IMR-90 (cell line): ENCODE results near the gene GABRR1. TPM values are rescaled to one million over a fixed set of nuclear protein-coding genes. Genes with fewer than 3 reads are reported as not detected.

Experiments
- ATAC-seq: fragments of 200-7000 bp; cut with Tn5 transposase; 2 replicates; pipeline ENCODE4 v1.9.1; 2020; ENCODE audit warnings: low read depth, mild to moderate bottlenecking, moderate library complexity
- BruUV-seq: library from RNA; stranded (reverse); fragments of 400-500 nt; replicated peaks from 2 replicates; lab custom pipeline; 2021; lab: Mats Ljungman, UMichigan
- CTCF ChIA-PET: fragments of 300-600 bp; formaldehyde crosslinking; extraction: SDS; loops from one replicate; lab custom pipeline; 2021; ENCODE audit warnings: antibody characterized with exemption; lab: Yijun Ruan, JAX
- POLR2A ChIA-PET: fragments of 300-600 bp; sonication (Branson Sonifier 250); formaldehyde crosslinking; loops from one replicate; lab custom pipeline; 2022; ENCODE audit warnings: antibody characterized with exemption; ENCODE audit not compliant: unreplicated experiment; lab: Charles Lee
- DNase-seq: peaks from one replicate; pipeline ENCODE4 v3.0.0; 2013
- H2AFZ ChIP-seq: replicated peaks from 2 replicates; pipeline ENCODE3; 2013; ENCODE audit warnings: low read length, mild to moderate bottlenecking; ENCODE audit not compliant: poor library complexity
- H2AK5ac ChIP-seq: 2 replicates; pipeline ENCODE4 v1.6.1; 2013; ENCODE audit warnings: low read depth, low read length, inconsistent platforms
- H2AK9ac ChIP-seq: replicated peaks from 2 replicates; pipeline ENCODE3; 2013; ENCODE audit warnings: mild to moderate bottlenecking, low read depth, low read length, moderate library complexity; ENCODE audit not compliant: poor library complexity
- H2BK120ac ChIP-seq: 2 replicates; pipeline ENCODE4 v1.6.1; 2013; ENCODE audit warnings: low read depth, low read length, inconsistent platforms
- H2BK15ac ChIP-seq: 3 replicates; pipeline ENCODE4 v1.6.1; 2013; ENCODE audit warnings: low read depth, low read length, inconsistent platforms
- H2BK20ac ChIP-seq: 2 replicates; pipeline ENCODE4 v1.6.1; 2013; ENCODE audit warnings: low read depth, mild to moderate bottlenecking, inconsistent platforms, low read length, moderate library complexity
- H2BK5ac ChIP-seq: 2 replicates; pipeline ENCODE4 v1.6.1; 2013; ENCODE audit warnings: mild to moderate bottlenecking, low read depth, low read length, inconsistent platforms; ENCODE audit not compliant: poor library complexity, severe bottlenecking
- H3K14ac ChIP-seq: replicated peaks from 2 replicates; pipeline ENCODE4 v1.6.1; 2013; ENCODE audit warnings: low read depth, low read length, inconsistent platforms
- H3K18ac ChIP-seq: 2 replicates; pipeline ENCODE4 v1.6.1; 2013; ENCODE audit warnings: low read depth, low read length, control low read depth
- H3K23ac ChIP-seq: 2 replicates; pipeline ENCODE4 v1.6.1; 2013; ENCODE audit warnings: low read depth, low read length, inconsistent platforms
- H3K27ac ChIP-seq: 2 replicates; pipeline ENCODE4 v1.5.1; 2013; ENCODE audit warnings: mild to moderate bottlenecking, control low read depth, low read length; ENCODE audit not compliant: insufficient read depth
- H3K27me3 ChIP-seq: 2 replicates; pipeline ENCODE4 v1.6.1; 2013; ENCODE audit warnings: low read length; ENCODE audit not compliant: control insufficient read depth, insufficient read depth
- H3K36me3 ChIP-seq: 2 replicates; pipeline ENCODE4 v1.6.1; 2013; ENCODE audit warnings: low read length, mixed read lengths; ENCODE audit not compliant: control insufficient read depth, insufficient read depth
- H3K4ac ChIP-seq: 2 replicates; pipeline ENCODE4 v1.6.1; 2013; ENCODE audit warnings: low read depth, low read length, inconsistent platforms
- H3K4me1 ChIP-seq: 2 replicates; pipeline ENCODE4 v1.6.1; 2013; ENCODE audit warnings: low read length, mixed read lengths; ENCODE audit not compliant: control insufficient read depth, insufficient read depth
- H3K4me2 ChIP-seq: 2 replicates; pipeline ENCODE4 v1.6.1; 2013; ENCODE audit warnings: low read depth, mild to moderate bottlenecking, control low read depth, low read length, moderate library complexity
- H3K4me3 ChIP-seq: 2 replicates; pipeline ENCODE4 v1.5.1; 2013; ENCODE audit warnings: low read depth, mild to moderate bottlenecking, control low read depth, low read length, moderate library complexity; ENCODE audit not compliant: insufficient read depth
- H3K56ac ChIP-seq: 2 replicates; pipeline ENCODE4 v1.6.1; 2013; ENCODE audit warnings: low read length, inconsistent platforms; ENCODE audit not compliant: insufficient read depth; ENCODE audit errors: extremely low read depth
- H3K79me1 ChIP-seq, 2 experiments: 2 replicates each; pipeline ENCODE4 v1.6.1; 2013; ENCODE audit warnings: low read length in 2 of 2, inconsistent platforms in 1 of 2, low read depth in 1 of 2
- H3K9ac ChIP-seq: 2 replicates; pipeline ENCODE4 v1.6.1; 2013; ENCODE audit warnings: low read depth, low read length, control low read depth
- H3K9me1 ChIP-seq: 2 replicates; pipeline ENCODE4 v1.6.1; 2013; ENCODE audit warnings: low read length, inconsistent platforms; ENCODE audit not compliant: insufficient read depth
- H3K9me3 ChIP-seq: 2 replicates; pipeline ENCODE4 v1.6.1; 2013; ENCODE audit warnings: low read length; ENCODE audit not compliant: control insufficient read depth, insufficient read depth
- H4K20me1 ChIP-seq: 2 replicates; pipeline ENCODE4 v1.6.1; 2013; ENCODE audit warnings: low read length, inconsistent platforms; ENCODE audit not compliant: insufficient read depth
- H4K5ac ChIP-seq: 2 replicates; pipeline ENCODE4 v1.6.1; 2013; ENCODE audit warnings: mild to moderate bottlenecking, low read depth, low read length, control low read depth
- H4K8ac ChIP-seq, 2 experiments: 2 replicates each; pipeline ENCODE4 v1.6.1; 2013; ENCODE audit warnings: low read depth in 2 of 2, low read length in 2 of 2, control low read depth in 1 of 2, inconsistent platforms in 1 of 2
- H4K91ac ChIP-seq: 2 replicates; pipeline ENCODE4 v1.6.1; 2013; ENCODE audit warnings: low read depth, low read length, inconsistent platforms; ENCODE audit not compliant: insufficient read depth
- FOS ChIP-seq: fragments of 150-350 bp; IDR thresholded peaks from 2 replicates; pipeline ENCODE4 v1.6.1; 2016; ENCODE audit warnings: low read depth, low read length
- RCOR1 ChIP-seq: IDR thresholded peaks from 2 replicates; pipeline ENCODE4 v1.6.1; 2012; ENCODE audit warnings: mild to moderate bottlenecking, low read length, improper control_type of control experiment; ENCODE audit not compliant: insufficient replicate concordance
- WGBS, 2 experiments: methylation state at CpG; one replicate each; pipeline versions ENCODE4 v1.1.5 to v1.1.7; 2013; ENCODE audit warnings: missing lambda C conversion rate in 2 of 2; ENCODE audit not compliant: insufficient read length in 1 of 2; ENCODE audit errors: extremely low coverage in 2 of 2; 5-methylcytosine and 5-hydroxymethylcytosine counted together
- dilution Hi-C: fragments of 300-500 bp; cut with HindIII; formaldehyde crosslinking; loops from one replicate; pipeline ENCODE4 v1.14.3; 2018; ENCODE audit warnings: low sequenced_read_pairs; ENCODE audit not compliant: unreplicated experiment
- in situ Hi-C: fragments of 300-500 bp; cut with MboI; formaldehyde crosslinking; loops from 3 replicates; pipeline ENCODE4 v1.14.3; 2019; ENCODE audit warnings: low sequenced_read_pairs, inconsistent platforms, mixed read lengths
- intact Hi-C: fragments of 100-400 bp; cut with micrococcal nuclease; formaldehyde crosslinking; loops from 2 replicates; pipeline ENCODE4 v1.10.0; 2022
- polyA plus RNA-seq, 3 experiments: library from polyadenylated mRNA; depleted of rRNA; stranded (reverse); fragments of >200 nt; gene quantifications; 2 replicates each; pipeline ENCODE4 v1.2.3, GENCODE V29; 2012; ENCODE audit warnings: low replicate concordance in 1 of 3
- total RNA-seq: library from RNA; depleted of rRNA; stranded (reverse); fragments of >200 nt; gene quantifications from 2 replicates; pipeline ENCODE4 v1.2.3, GENCODE V29; 2012

The GABRR1 gene
- total and polyA plus RNA-seq, 2 of the 4 experiments (the other 2 are of a cell fraction) = not detected

GRCh38 chr6:89172131-89172530, 45.0 kb downstream of the GABRR1 start:
- Histone ChIP-seq H2BK20ac (no peak overlapping the region), H4K5ac (no peak overlapping the region), H3K4me1 (no peaks in the 10 kb centered on the region), H4K20me1 (no peaks in the 10 kb centered on the region), H3K9me1 (no peaks in the 10 kb centered on the region), H3K23ac (no peak overlapping the region), H2BK15ac (no peak overlapping the region), H4K8ac (no peak overlapping the region), H3K4me3 (no peak overlapping the region), H2AK5ac (no peak overlapping the region), H3K14ac (no peak overlapping the region), H2AK9ac (no peak overlapping the region), H3K4me2 (no peak overlapping the region), H3K27ac (no peak overlapping the region), H2AFZ (no peak overlapping the region), H3K79me1 (no peaks in the 10 kb centered on the region), H3K9me3 (no peaks in the 10 kb centered on the region), H3K36me3 (no peaks in the 10 kb centered on the region), H2BK120ac (no peak overlapping the region), H3K56ac (no peak overlapping the region), H2BK5ac (no peak overlapping the region), H3K4ac (no peak overlapping the region), H3K18ac (no peak overlapping the region), H3K9ac (no peak overlapping the region), H3K27me3 (no peaks in the 10 kb centered on the region), H4K91ac (no peak overlapping the region)
- intact Hi-C loops (no loop called here), dilution Hi-C loops (no loop called here), in situ Hi-C loops (no loop called here)
- DNase-seq = no peak
- CTCF ChIA-PET = no interaction called here
- TF ChIP-seq FOS = no peak
- TF ChIP-seq RCOR1 = no peak
- no TSS peak for BruUV-seq
- no CpG with 5 or more reads among the region's 6 CpGs for WGBS, 2 experiments
- POLR2A ChIA-PET = interaction anchor here (0.6 kb wide), 1 partner anchor 186 kb away, joined by 3 read pairs; no protein-coding TSS in a partner anchor
- no peak for ATAC-seq
